NCI-H1417 (cell line): ENCODE measurements around the gene CCSER2.
A peak's percentile ranks its signal among the peaks of the same experiment; 100 is the strongest.

Experiments used
- DNase-seq, 3 experiments: peaks; one replicate each; lab custom pipeline; 2025; lab: John Stamatoyannopoulos, UW

Gene CCSER2

GRCh38 chr10:84548869-84549268 lies 220.5 kb downstream of the CCSER2 start:
- no peak for DNase-seq

GRCh38 chr10:84549368-84550165 lies 221.2 kb downstream of the CCSER2 start:
- no peak for DNase-seq

GRCh38 chr10:84550756-84551436 lies 222.5 kb downstream of the CCSER2 start:
- DNase-seq = peak in 1 of 3 experiments; percentile 18

GRCh38 chr10:84551437-84552120 lies 223.2 kb downstream of the CCSER2 start:
- DNase-seq = no peak

GRCh38 chr10:84552478-84552877 lies 224.1 kb downstream of the CCSER2 start:
- peak in 1 of 3 experiments; percentile 6 for DNase-seq

GRCh38 chr10:84562592-84562991 lies 234.2 kb downstream of the CCSER2 start:
- DNase-seq = no peak

- DNase-seq = peak in 1 of 3 experiments; percentile 15
Observed at GRCh38 chr10:84563355-84563754, 235.0 kb downstream of the CCSER2 start.

- DNase-seq = no peak
Observed at GRCh38 chr10:84563868-84564267, 235.5 kb downstream of the CCSER2 start.

GRCh38 chr10:84565881-84566582 lies 237.6 kb downstream of the CCSER2 start:
- no peak for DNase-seq

GRCh38 chr10:84567133-84567532 lies 238.7 kb downstream of the CCSER2 start:
- DNase-seq = no peak
